Lung (tissue), 12 donors: ENCODE measurements around the gene KRT222. TPM values are rescaled to one million over a fixed set of nuclear protein-coding genes. Genes with fewer than 3 reads are reported as not detected.

Experiments used
- ATAC-seq: fragments of 200-7000 bp; cut with Tn5 transposase; one replicate; pipeline ENCODE4 v1.9.1; 2020; ENCODE audit warnings: moderate number of reproducible peaks; ENCODE audit not compliant: insufficient read depth, low FRiP score
- DNase-seq, 3 donors: peaks; one replicate each; pipeline ENCODE4 v3.0.0-alpha.2; 2013 to 2017
- H3K27ac ChIP-seq, 2 donors: one replicate each; pipeline ENCODE4 v1.5.1; 2013; ENCODE audit warnings: mild to moderate bottlenecking in 2 of 2, moderate library complexity in 2 of 2, control low read depth in 1 of 2, inconsistent platforms in 1 of 2, low read depth in 1 of 2, low read length in 1 of 2
- H3K27me3 ChIP-seq, 3 donors: one replicate each; pipeline ENCODE4 v1.5.1; 2013; ENCODE audit warnings: low read length in 2 of 3; ENCODE audit not compliant: control insufficient read depth in 3 of 3, insufficient read depth in 3 of 3
- H3K36me3 ChIP-seq, 4 donors: one replicate each; pipeline ENCODE4 v1.5.1; 2013; ENCODE audit warnings: low read length in 4 of 4, mild to moderate bottlenecking in 1 of 4, moderate library complexity in 1 of 4; ENCODE audit not compliant: control insufficient read depth in 4 of 4, insufficient read depth in 4 of 4
- H3K4me1 ChIP-seq, 5 donors: one replicate each; pipeline ENCODE4 v1.5.1; 2013; ENCODE audit warnings: low read length in 5 of 5, mild to moderate bottlenecking in 2 of 5, moderate library complexity in 1 of 5; ENCODE audit not compliant: control insufficient read depth in 5 of 5, insufficient read depth in 5 of 5
- H3K4me3 ChIP-seq: one replicate; pipeline ENCODE4 v1.5.1; 2013; ENCODE audit warnings: mild to moderate bottlenecking, control low read depth, moderate library complexity
- H3K9ac ChIP-seq, 2 donors: one replicate each; pipeline ENCODE4 v1.5.1; 2013; ENCODE audit warnings: low read length in 2 of 2, control low read depth in 1 of 2; ENCODE audit not compliant: insufficient read depth in 1 of 2
- H3K9me3 ChIP-seq, 4 donors: one replicate each; pipeline ENCODE4 v1.5.1; 2013; ENCODE audit warnings: low read length in 3 of 4, mild to moderate bottlenecking in 1 of 4, moderate library complexity in 1 of 4; ENCODE audit not compliant: control insufficient read depth in 4 of 4, insufficient read depth in 3 of 4
- CTCF ChIP-seq: IDR thresholded peaks from 2 replicates; pipeline ENCODE4 v1.5.1; 2012; ENCODE audit warnings: mild to moderate bottlenecking; ENCODE audit errors: control extremely low read depth, extremely low read depth
- WGBS, 2 donors: extraction: QIAGEN DNeasy Blood & Tissue Kit; methylation state at CpG; one replicate each; pipeline ENCODE4 v1.1.7; 2013; 5-methylcytosine and 5-hydroxymethylcytosine counted together
- polyA plus RNA-seq, 2 donors: library from polyadenylated mRNA; stranded (reverse); fragments of 200-250 nt; gene quantifications; one replicate each; pipeline ENCODE4 v1.2.1, GENCODE V29; 2013
- total RNA-seq, 2 donors: library from RNA; depleted of rRNA in 1 of 2; stranded (reverse); fragments of >200 nt in 1 of 2; gene quantifications; one replicate each; pipeline ENCODE4 v1.2.1, GENCODE V29; 2014 to 2021
- donor health status: control.
- donor health status: control.
- donor health status: Bipolar disorder and iron deficiency.
- donor health status: healthy.
- donor health status: DM: yes; HTN: yes; CAD: no.

The KRT222 gene
- total and polyA plus RNA-seq, 4 donors, result 0.10 to 0.26 (median 0.18) TPM; not detected in 1

- DNase-seq (no peak), ATAC-seq (no peak)
- Histone ChIP-seq H3K4me3 (no peak overlapping the region), H3K4me1 (peaks cover 4 to 28% (median 9%) of the 10 kb centered on the region in 5 donors), H3K9ac (peak overlapping the region; percentile 3 to 47), H3K9me3 (no peaks in the 10 kb centered on the region), H3K27me3 (no peaks in the 10 kb centered on the region), H3K36me3 (peaks cover 2 to 32% (median 16%) of the 10 kb centered on the region in 4 donors), H3K27ac (no peak overlapping the region)
- no peak for TF ChIP-seq CTCF
These were observed 19.7 kb downstream of the KRT222 start for GRCh38 chr17:40645291-40645690.

- H3K9ac ChIP-seq, result no peak overlapping the region
- H3K27ac ChIP-seq, result no peak overlapping the region
- H3K36me3 ChIP-seq, result peaks cover 17 to 44% (median 37%) of the 10 kb centered on the region in 4 donors
- H3K4me1 ChIP-seq, result peaks cover 0 to 3% (median 0%) of the 10 kb centered on the region in 5 donors
- no peaks in the 10 kb centered on the region for H3K9me3 ChIP-seq
- 71 to 83% methylated on average over 2 of the region's 2 CpGs for WGBS, 2 donors
- DNase-seq (no peak), ATAC-seq (no peak)
- no peaks in the 10 kb centered on the region for H3K27me3 ChIP-seq
- TF ChIP-seq CTCF, result no peak
- H3K4me3 ChIP-seq, result no peak overlapping the region
These were observed 27.0 kb downstream of the KRT222 start for GRCh38 chr17:40637931-40638330.

GRCh38 chr17:40633871-40634270 is 31.1 kb downstream of the KRT222 start:
- Histone ChIP-seq H3K9ac (no peak overlapping the region), H3K27me3 (no peaks in the 10 kb centered on the region), H3K4me3 (no peak overlapping the region), H3K4me1 (peaks cover 0 to under 1% (median 0%) of the 10 kb centered on the region in 5 donors), H3K36me3 (peaks cover 25 to 45% (median 44%) of the 10 kb centered on the region in 4 donors), H3K27ac (no peak overlapping the region), H3K9me3 (no peaks in the 10 kb centered on the region)
- ATAC-seq (no peak), DNase-seq (no peak)
- no peak for TF ChIP-seq CTCF
- WGBS, 2 donors, result 79% methylated on average over 1 of the region's 1 CpG

- Histone ChIP-seq H3K4me3 (no peak overlapping the region), H3K36me3 (peaks cover 23 to 54% (median 44%) of the 10 kb centered on the region in 4 donors), H3K4me1 (no peaks in the 10 kb centered on the region), H3K27ac (no peak overlapping the region), H3K27me3 (no peaks in the 10 kb centered on the region), H3K9ac (no peak overlapping the region), H3K9me3 (no peaks in the 10 kb centered on the region)
- ATAC-seq (no peak), DNase-seq (peak in 2 of 3 donors; percentile 39 to 56)
- no peak for TF ChIP-seq CTCF
- 80 to 87% methylated on average over 9 of the region's 9 CpGs for WGBS, 2 donors
These were observed 32.8 kb downstream of the KRT222 start for GRCh38 chr17:40632216-40632615.
